NCI-H2107 treated with DMSO at 0.1 percent for 48 hours (cell line): ENCODE results near the gene TNRC6A.

ENCODE experiments used
- DNase-seq: peaks from one replicate; lab custom pipeline; 2025; ENCODE audit not compliant: unreplicated experiment; lab: John Stamatoyannopoulos, UW

The TNRC6A gene

DNA sequence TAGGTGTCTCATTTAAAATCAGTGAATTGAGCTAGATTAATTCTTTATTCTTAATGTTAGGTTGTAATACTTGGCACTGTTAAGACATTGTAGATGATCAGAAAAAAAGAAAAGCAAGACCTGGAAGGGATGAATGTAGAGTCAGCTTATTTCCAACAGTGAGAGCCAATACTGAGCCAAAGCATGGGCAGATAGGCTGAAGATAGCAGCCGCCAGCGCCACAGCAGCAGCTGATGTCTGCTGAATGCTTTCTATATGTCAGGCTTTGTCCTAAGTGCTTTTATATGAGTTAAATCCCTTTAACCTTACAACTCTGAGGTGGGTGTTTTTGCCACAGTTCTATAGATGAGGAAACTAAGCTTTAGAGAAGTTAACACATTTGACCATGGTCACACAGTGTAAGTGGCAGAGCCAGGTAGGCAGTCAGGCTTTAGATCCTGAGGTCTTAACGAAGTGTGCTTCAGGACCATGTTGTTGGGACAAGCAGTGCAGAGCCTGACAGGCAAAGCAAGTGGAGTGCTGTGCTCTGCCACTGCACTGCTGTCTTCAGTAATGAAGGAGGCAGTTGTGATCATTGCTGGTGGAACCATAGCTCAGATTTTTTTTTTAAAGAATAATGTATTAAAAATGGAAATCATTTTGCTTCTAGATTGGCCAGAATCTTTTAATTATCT, 25.9 kb downstream of the TNRC6A start:
- no peak for DNase-seq

GRCh38 chr16:24758373-24758772, 28.9 kb downstream of the TNRC6A start:
- DNase-seq = no peak

DNA sequence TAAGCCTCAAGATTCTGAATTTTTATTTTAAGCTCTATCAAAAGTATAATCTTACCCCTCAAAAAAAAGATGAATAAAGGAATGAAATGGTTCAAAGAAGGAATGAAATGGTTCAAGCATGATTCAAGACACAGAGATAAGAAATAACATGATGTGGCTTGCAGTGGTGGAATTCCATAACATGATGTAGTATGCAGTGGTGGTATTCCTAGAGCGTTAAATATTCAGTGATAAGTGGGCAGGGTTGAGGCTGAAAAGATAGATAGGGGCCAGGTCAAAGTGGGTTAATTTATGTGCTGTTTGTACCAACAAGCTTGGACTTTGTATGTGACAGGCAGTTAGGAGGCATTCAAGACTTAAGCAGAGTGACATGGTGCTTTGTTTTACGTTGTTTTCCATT, 29.6 kb downstream of the TNRC6A start:
- DNase-seq = no peak

DNA sequence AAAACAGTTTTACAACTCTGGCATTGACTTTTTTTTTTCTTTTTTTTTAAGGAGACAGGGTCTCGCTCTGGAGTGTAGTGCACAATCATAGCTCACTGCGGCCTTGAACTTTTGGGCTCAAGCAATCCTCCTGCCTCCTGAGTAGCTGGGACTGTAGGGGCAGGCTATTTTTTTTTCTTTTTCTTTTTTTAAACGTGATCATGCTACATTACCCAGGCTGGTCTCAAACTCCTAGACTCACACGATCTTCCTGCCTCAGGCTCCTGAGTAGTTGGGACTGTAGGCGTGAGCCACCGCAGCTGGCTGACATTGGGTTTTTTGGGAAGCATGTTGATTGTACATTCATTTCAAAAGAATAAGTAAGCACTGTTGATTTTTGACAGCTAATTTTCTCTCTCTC, 32.1 kb downstream of the TNRC6A start:
- no peak for DNase-seq

DNA sequence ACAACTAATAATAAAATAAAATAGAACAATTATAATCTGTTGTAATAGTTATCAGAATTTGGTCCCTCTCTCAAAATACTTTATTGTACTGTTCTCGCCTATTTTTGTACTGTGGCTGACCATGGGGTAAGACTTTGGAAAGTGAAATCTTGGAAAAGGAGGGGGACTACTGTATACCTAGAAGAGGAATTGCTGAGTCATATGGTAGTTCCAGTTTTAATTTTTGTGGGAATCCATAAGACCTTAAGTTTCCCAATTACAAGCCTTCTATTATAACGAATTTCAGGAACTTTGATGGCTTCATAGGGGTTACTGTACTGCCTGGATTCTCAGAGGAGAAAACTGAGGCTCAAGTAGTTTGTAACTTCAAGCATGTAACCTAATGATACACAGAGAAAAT, 35.5 kb downstream of the TNRC6A start:
- DNase-seq = no peak

DNA sequence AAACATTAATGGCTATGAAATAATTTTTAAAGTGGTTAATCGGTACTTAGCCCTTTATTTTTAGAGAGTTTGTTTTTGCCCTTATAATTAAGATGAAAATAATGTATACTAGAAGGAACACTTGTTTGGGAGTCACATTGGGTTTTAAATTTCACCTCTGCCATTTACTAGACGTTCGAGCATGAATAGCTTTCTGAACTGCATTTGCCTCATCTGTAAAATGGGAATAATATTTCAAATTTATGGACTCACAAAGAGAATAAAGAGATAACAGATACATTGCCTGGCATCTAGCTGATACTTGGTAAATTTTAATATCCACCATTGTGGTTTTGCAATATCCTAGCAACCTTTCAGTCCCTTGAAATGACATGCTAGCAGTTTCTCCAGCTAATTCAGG, 36.6 kb downstream of the TNRC6A start:
- no peak for DNase-seq

DNA sequence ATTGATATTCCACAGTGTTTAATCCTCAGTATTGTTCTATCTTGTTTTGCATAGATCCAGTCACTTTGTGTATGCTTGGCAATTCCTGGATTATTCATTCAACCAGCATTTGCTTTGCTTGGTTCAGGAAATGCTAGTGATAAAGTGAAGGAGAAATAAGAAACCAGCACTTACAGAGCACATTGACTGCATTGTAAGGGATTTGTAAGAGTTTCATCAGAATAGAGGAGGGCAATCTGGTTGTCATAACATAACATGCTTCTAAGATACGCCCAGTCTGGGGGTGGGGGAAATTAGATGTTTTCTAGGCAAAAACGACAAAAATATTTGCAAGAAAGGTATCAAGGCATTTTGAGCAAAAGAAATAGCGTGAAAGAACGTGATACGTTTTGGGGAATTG, 40.4 kb downstream of the TNRC6A start:
- no peak for DNase-seq

DNA sequence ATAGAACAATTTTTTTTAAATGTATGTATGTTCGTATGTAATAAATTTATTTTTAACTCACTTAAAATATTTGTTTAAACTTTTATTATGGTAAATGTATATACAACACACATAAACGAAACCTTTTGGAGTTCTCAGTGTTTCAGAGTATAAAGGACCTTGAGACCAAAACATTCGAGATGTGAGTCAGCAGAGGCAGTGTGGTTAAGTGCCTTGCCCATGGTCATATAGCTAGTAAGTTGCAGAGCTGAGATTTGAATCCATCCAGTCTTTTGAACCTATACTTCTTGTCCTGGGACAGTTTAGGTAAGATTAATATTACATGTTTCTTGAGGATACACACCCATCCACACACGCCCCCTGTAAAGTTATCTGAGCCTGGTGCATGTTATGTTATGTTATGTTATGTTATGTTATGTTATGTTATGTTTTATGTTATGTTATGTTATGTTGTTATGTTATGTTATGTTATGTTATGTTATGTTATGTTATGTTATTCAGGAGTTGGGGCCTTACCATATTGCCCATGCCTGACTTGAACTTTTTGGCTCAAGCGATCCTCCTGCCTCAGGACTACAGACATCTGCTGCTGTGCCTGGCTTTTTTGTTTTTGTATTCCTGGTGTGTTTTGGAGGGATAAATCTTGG, 41.8 kb downstream of the TNRC6A start:
- DNase-seq = no peak

GRCh38 chr16:24771779-24772157, 42.3 kb downstream of the TNRC6A start:
- DNase-seq = no peak

DNA sequence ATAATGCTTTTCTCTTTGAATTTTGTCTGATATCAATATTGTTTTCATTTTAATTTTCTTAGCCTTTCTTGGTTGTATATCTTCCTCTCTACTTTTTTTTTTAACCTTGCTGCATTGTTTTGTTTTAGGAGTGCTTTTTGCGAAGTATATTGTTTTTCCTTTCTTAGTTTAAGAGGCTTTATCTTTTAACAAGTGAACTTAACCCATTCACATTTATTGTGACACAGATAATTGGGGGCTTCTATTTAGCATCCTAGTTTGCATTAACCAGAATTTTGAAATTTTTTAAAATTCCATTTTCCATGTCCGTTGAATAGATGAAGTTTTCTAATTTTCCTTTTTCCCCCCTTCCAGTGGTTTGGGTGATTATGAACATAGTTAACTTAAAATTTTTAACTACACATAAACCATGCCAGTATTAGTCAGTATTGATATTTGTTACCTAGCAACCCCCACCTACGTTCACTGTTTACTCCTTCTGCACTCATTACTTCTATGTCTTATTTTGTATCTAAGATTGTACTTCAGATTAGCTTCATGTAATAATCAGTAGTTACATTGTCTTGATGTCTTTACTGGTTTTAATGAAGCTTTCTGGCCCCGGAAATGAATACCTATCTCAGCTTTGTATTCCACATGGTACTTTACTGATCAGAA, 44.4 kb downstream of the TNRC6A start:
- no peak for DNase-seq

- DNase-seq = no peak
These were observed 45.1 kb downstream of the TNRC6A start for GRCh38 chr16:24774510-24774909.

- no peak for DNase-seq
These were observed 46.0 kb downstream of the TNRC6A start for GRCh38 chr16:24775455-24775854.

GRCh38 chr16:24776501-24777220, 47.2 kb downstream of the TNRC6A start:
- no peak for DNase-seq

- DNase-seq = no peak
These were observed 49.2 kb downstream of the TNRC6A start for GRCh38 chr16:24778671-24779070.

- no peak for DNase-seq
These were observed 51.8 kb downstream of the TNRC6A start for GRCh38 chr16:24781256-24781655.

- DNase-seq = no peak
These were observed 54.7 kb downstream of the TNRC6A start for GRCh38 chr16:24784121-24784520.

- DNase-seq = no peak
These were observed 60.4 kb downstream of the TNRC6A start for GRCh38 chr16:24789881-24790280.

- no peak for DNase-seq
These were observed 71.1 kb downstream of the TNRC6A start for GRCh38 chr16:24800586-24800985.

DNA sequence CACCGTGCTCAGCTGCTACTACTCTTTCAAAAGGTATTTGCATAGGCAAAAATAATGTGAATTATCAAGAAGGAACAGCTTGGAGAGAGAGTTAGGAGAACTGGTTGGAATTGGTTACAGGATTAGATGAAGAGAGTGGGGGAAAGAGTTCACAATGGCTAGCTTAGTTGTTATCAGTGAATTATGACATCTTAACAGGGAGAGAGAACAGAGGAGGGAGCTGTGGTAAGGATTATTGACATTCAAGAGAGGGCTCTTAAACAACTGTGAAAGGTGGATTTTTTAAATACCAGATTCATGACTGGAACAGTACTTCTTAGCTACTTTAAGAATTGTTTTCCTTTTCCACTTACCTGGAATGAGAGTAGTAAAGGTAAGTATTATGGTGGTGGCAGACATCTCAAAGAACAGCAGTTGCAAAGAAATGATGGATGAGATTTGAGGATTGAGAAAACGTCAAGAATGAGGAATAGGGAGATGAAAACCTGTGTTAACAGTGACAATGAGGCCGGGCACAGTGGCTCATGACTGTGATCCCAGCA, 72.4 kb downstream of the TNRC6A start:
- DNase-seq = no peak

DNA sequence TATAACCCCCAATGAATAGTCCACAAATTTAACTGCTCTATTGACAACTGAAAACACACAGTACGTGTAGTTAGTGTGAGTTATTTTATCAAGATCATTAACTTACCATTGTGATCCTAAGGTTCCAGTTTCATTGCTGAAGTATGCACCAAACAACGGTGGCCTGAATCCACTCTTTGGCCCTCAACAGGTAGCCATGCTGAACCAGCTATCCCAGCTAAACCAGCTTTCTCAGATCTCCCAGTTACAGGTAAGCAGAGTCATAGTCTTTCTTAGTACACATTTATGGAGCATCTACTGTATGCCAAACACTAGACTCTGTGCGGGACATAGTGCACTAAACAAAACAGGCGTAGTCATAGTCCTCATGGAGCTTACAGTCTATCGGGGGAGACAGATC, 76.0 kb downstream of the TNRC6A start:
- DNase-seq = no peak

- no peak for DNase-seq
These were observed 77.8 kb downstream of the TNRC6A start for GRCh38 chr16:24807301-24807700.
